Panc1 (cell line): ENCODE results near the gene RBM23.

ENCODE experiments used
- CTCF ChIP-seq: fragments of 450-650 bp; IDR thresholded peaks from 2 replicates; pipeline ENCODE4 v1.5.1; 2017; ENCODE audit warnings: mild to moderate bottlenecking
- REST ChIP-seq, 2 experiments: IDR thresholded peaks; 2 replicates each; pipeline ENCODE4 v1.6.1; 2011 to 2012; ENCODE audit warnings: low read depth in 2 of 2, control low read depth in 1 of 2, low read length in 1 of 2, mild to moderate bottlenecking in 1 of 2, moderate library complexity in 1 of 2; ENCODE audit not compliant: insufficient read depth in 1 of 2

GRCh38 chr14:22875748-22876319, 43.1 kb downstream of the RBM23 start:
- TF ChIP-seq CTCF (no peak), REST (IDR thresholded peaks at IDR 0.05; ENCODE audit: insufficient read depth in 1 of 2, low read depth in 2 of 2, low read length in 1 of 2) (no peak)
